Ishikawa (cell line): Measurements from ENCODE around the gene DIAPH2.

Source experiments
- CREB1 ChIP-seq: IDR thresholded peaks from 2 replicates; pipeline ENCODE4 v1.6.1; 2012; ENCODE audit warnings: low read depth
- EP300 ChIP-seq: IDR thresholded peaks from 2 replicates; pipeline ENCODE4 v1.6.1; 2012; ENCODE audit warnings: borderline replicate concordance
- FOXM1 ChIP-seq: IDR thresholded peaks from 2 replicates; pipeline ENCODE4 v1.6.1; 2012; ENCODE audit warnings: low read depth, borderline replicate concordance
- RAD21 ChIP-seq: IDR thresholded peaks from 2 replicates; pipeline ENCODE4 v1.6.1; 2012; ENCODE audit warnings: low read depth
- TAF1 ChIP-seq: IDR thresholded peaks from 2 replicates; pipeline ENCODE4 v1.6.1; 2012; ENCODE audit warnings: low read depth, mild to moderate bottlenecking
- YY1 ChIP-seq: IDR thresholded peaks from 2 replicates; pipeline ENCODE4 v1.6.1; 2012; ENCODE audit warnings: low read depth
- TF ChIP-seq, protein P1 (sequence below): IDR thresholded peaks from 2 replicates; pipeline ENCODE4 v1.6.1; 2012; ENCODE audit warnings: low read depth, mild to moderate bottlenecking

DNA sequence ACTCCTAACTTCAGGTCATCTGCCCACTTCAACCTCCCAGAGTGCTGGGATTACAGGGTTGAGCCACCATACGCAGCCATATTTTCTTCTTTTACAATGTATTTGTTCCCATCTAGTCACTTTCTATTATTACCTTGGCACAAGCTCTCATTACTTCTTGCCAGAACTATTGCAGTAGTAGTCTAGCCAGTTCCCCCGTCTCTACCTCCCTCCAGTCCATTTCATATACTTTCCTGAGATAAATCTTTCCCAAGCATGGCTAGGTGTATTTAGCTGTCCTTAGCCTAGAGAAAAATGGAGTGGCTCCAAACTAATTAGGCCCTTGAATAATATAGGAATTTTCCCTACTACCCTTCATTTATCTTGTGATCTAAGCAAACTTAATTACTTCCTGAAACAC lies 611.3 kb downstream of the DIAPH2 start:
- no peak for TF ChIP-seq RAD21
- no peak for TF ChIP-seq YY1
- TF ChIP-seq TAF1, result no peak
- TF ChIP-seq FOXM1, result no peak
- TF ChIP-seq CREB1, result no peak
- TF ChIP-seq, protein P1, sequence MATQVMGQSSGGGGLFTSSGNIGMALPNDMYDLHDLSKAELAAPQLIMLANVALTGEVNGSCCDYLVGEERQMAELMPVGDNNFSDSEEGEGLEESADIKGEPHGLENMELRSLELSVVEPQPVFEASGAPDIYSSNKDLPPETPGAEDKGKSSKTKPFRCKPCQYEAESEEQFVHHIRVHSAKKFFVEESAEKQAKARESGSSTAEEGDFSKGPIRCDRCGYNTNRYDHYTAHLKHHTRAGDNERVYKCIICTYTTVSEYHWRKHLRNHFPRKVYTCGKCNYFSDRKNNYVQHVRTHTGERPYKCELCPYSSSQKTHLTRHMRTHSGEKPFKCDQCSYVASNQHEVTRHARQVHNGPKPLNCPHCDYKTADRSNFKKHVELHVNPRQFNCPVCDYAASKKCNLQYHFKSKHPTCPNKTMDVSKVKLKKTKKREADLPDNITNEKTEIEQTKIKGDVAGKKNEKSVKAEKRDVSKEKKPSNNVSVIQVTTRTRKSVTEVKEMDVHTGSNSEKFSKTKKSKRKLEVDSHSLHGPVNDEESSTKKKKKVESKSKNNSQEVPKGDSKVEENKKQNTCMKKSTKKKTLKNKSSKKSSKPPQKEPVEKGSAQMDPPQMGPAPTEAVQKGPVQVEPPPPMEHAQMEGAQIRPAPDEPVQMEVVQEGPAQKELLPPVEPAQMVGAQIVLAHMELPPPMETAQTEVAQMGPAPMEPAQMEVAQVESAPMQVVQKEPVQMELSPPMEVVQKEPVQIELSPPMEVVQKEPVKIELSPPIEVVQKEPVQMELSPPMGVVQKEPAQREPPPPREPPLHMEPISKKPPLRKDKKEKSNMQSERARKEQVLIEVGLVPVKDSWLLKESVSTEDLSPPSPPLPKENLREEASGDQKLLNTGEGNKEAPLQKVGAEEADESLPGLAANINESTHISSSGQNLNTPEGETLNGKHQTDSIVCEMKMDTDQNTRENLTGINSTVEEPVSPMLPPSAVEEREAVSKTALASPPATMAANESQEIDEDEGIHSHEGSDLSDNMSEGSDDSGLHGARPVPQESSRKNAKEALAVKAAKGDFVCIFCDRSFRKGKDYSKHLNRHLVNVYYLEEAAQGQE, result no peak
- no peak for TF ChIP-seq EP300
